Neural cell (in vitro differentiated cells): ENCODE measurements around the gene TUBD1. TPM values are rescaled to one million over a fixed set of nuclear protein-coding genes. Genes with fewer than 3 reads are reported as not detected.

Experiments used
- H2AFZ ChIP-seq: fragments of 200-600, 300-800 bp; sonication (generic), shearing (Covaris generic); 2 replicates; pipeline ENCODE4 v1.6.0; 2014; ENCODE audit warnings: low read depth, mild to moderate bottlenecking, antibody characterized with exemption, low read length, moderate library complexity
- H3F3A ChIP-seq: fragments of 200-600 bp; shearing (Covaris generic); 2 replicates; pipeline ENCODE4 v1.6.1; 2016; ENCODE audit warnings: mild to moderate bottlenecking, moderate library complexity, mixed read lengths, antibody characterized with exemption, low read length; ENCODE audit not compliant: insufficient read depth, poor library complexity, severe bottlenecking
- H3K27ac ChIP-seq: fragments of 200-600, 300-800 bp; sonication (generic), shearing (Covaris generic); 2 replicates; pipeline ENCODE4 v1.5.1; 2014; ENCODE audit warnings: mild to moderate bottlenecking, low read length, moderate library complexity
- H3K27me3 ChIP-seq: fragments of 300-800, 200-600 bp; sonication (generic), shearing (Covaris generic); 2 replicates; pipeline ENCODE4 v1.6.0; 2014; ENCODE audit warnings: mild to moderate bottlenecking, low read depth, low read length, moderate library complexity; ENCODE audit not compliant: insufficient read depth
- H3K36me3 ChIP-seq: fragments of 300-800, 200-600 bp; sonication (generic), shearing (Covaris generic); 2 replicates; pipeline ENCODE4 v1.5.1; 2014; ENCODE audit warnings: mild to moderate bottlenecking, antibody characterized with exemption, low read length, moderate library complexity; ENCODE audit not compliant: insufficient read depth
- H3K4me2 ChIP-seq: fragments of 300-800, 200-600 bp; sonication (generic), shearing (Covaris generic); 2 replicates; pipeline ENCODE4 v1.6.0; 2014; ENCODE audit warnings: mild to moderate bottlenecking, low read length
- H3K4me3 ChIP-seq: fragments of 300-800, 200-600 bp; sonication (generic), shearing (Covaris generic); 2 replicates; pipeline ENCODE4 v1.5.1; 2014; ENCODE audit warnings: mild to moderate bottlenecking, low read length, moderate library complexity
- H3K79me2 ChIP-seq: fragments of 200-600 bp; shearing (Covaris generic); replicated peaks from 2 replicates; pipeline ENCODE4 v1.6.0; 2014; ENCODE audit warnings: mild to moderate bottlenecking, low read length, moderate library complexity; ENCODE audit not compliant: insufficient read depth
- H3K9ac ChIP-seq: fragments of 300-800, 200-600 bp; sonication (generic), shearing (Covaris generic); 2 replicates; pipeline ENCODE4 v1.6.1; 2016; ENCODE audit warnings: mild to moderate bottlenecking, low read length, mixed read lengths
- H3K9me2 ChIP-seq: fragments of 200-600 bp; shearing (Covaris generic); 2 replicates; pipeline ENCODE4 v1.6.1; 2016; ENCODE audit warnings: mild to moderate bottlenecking, low read length, mixed read lengths; ENCODE audit not compliant: insufficient read depth
- H3K9me3 ChIP-seq: fragments of 200-600, 300-800 bp; sonication (generic), shearing (Covaris generic); 2 replicates; pipeline ENCODE4 v1.6.1; 2016; ENCODE audit warnings: mild to moderate bottlenecking, mixed run types, low read length, moderate library complexity, mixed read lengths
- H4K20me1 ChIP-seq: fragments of 200-600 bp; shearing (Covaris generic); 2 replicates; pipeline ENCODE4 v1.6.1; 2016; ENCODE audit warnings: mild to moderate bottlenecking, mixed run types; ENCODE audit not compliant: insufficient read depth
- CTCF ChIP-seq: fragments of 450-650 bp; IDR thresholded peaks from 2 replicates; pipeline ENCODE4 v1.5.1; 2014; ENCODE audit warnings: antibody characterized with exemption, mild to moderate bottlenecking, moderate library complexity; ENCODE audit not compliant: poor library complexity, severe bottlenecking
- EP300 ChIP-seq: fragments of 450-650 bp; conservative IDR thresholded peaks from 2 replicates; pipeline ENCODE4 v1.6.1; 2014; ENCODE audit warnings: antibody characterized with exemption, mild to moderate bottlenecking, moderate library complexity; ENCODE audit not compliant: poor library complexity, severe bottlenecking
- EZH2 ChIP-seq: fragments of 200-600, 300-800 bp; shearing (Covaris generic), sonication (generic); IDR thresholded peaks from 2 replicates; pipeline ENCODE4 v1.6.1; 2014; ENCODE audit warnings: antibody characterized with exemption, low read length, borderline replicate concordance, mild to moderate bottlenecking; ENCODE audit not compliant: insufficient read depth, poor library complexity, severe bottlenecking
- MXI1 ChIP-seq: fragments of 450-650 bp; conservative IDR thresholded peaks from 2 replicates; pipeline ENCODE4 v1.6.1; 2014; ENCODE audit warnings: antibody characterized with exemption, mild to moderate bottlenecking; ENCODE audit not compliant: poor library complexity, severe bottlenecking
- POLR2AphosphoS5 ChIP-seq: IDR thresholded peaks from 2 replicates; pipeline ENCODE4 v1.6.1; 2012
- RAD21 ChIP-seq: fragments of 450-650 bp; conservative IDR thresholded peaks from 2 replicates; pipeline ENCODE4 v1.6.1; 2014; ENCODE audit warnings: antibody characterized with exemption, mild to moderate bottlenecking, moderate library complexity
- REST ChIP-seq: IDR thresholded peaks from 2 replicates; pipeline ENCODE4 v1.6.1; 2012; ENCODE audit warnings: borderline replicate concordance
- SMC3 ChIP-seq: fragments of 450-650 bp; conservative IDR thresholded peaks from 2 replicates; pipeline ENCODE4 v1.6.1; 2014; ENCODE audit warnings: antibody characterized with exemption, mild to moderate bottlenecking, moderate library complexity; ENCODE audit not compliant: poor library complexity
- TAF1 ChIP-seq: IDR thresholded peaks from 2 replicates; pipeline ENCODE4 v1.6.1; 2012; ENCODE audit warnings: low read depth
- polyA plus RNA-seq: library from polyadenylated mRNA; depleted of rRNA; stranded (reverse); fragments of >200 nt; gene quantifications from 2 replicates; pipeline ENCODE4 v1.2.3, GENCODE V29; 2014

The TUBD1 gene
- polyA plus RNA-seq, 1 donor from 2014 or later, result 12.3 TPM

- no peaks in the 10 kb centered on the region for H3K36me3 ChIP-seq
- no peaks in the 10 kb centered on the region for H3F3A ChIP-seq
- no peaks in the 10 kb centered on the region for H3K79me2 ChIP-seq
- no peak overlapping the region for H3K4me3 ChIP-seq
- no peak overlapping the region for H3K27ac ChIP-seq
- no peaks in the 10 kb centered on the region for H3K9me2 ChIP-seq
- no peak overlapping the region for H3K9ac ChIP-seq
- no peak overlapping the region for H2AFZ ChIP-seq
- H3K9me3 ChIP-seq, result no peaks in the 10 kb centered on the region
- H3K27me3 ChIP-seq, result no peaks in the 10 kb centered on the region
- no peak for TF ChIP-seq CTCF
- TF ChIP-seq SMC3, result no peak
- TF ChIP-seq EP300, result no peak
- no peak for TF ChIP-seq TAF1
- no peak for TF ChIP-seq EZH2
- no peak for TF ChIP-seq REST
- TF ChIP-seq RAD21, result no peak
- no peak for TF ChIP-seq MXI1
- no peak for TF ChIP-seq POLR2AphosphoS5
- no peak overlapping the region for H3K4me2 ChIP-seq
- no peaks in the 10 kb centered on the region for H4K20me1 ChIP-seq
Observed at GRCh38 chr17:59863616-59864015, 29.1 kb downstream of the TUBD1 start.

GRCh38 chr17:59859444-59860025 lies 33.2 kb downstream of the TUBD1 start:
- Histone ChIP-seq H3K36me3 (no peaks in the 10 kb centered on the region), H2AFZ (no peak overlapping the region), H3K4me3 (no peak overlapping the region), H3K79me2 (no peaks in the 10 kb centered on the region), H3K9me3 (no peaks in the 10 kb centered on the region), H4K20me1 (no peaks in the 10 kb centered on the region), H3K27ac (no peak overlapping the region), H3K9me2 (no peaks in the 10 kb centered on the region), H3F3A (no peaks in the 10 kb centered on the region), H3K4me2 (no peak overlapping the region), H3K27me3 (no peaks in the 10 kb centered on the region), H3K9ac (no peak overlapping the region)
- TF ChIP-seq TAF1, result no peak
- peak; percentile 61 for TF ChIP-seq CTCF
- peak; percentile 66 for TF ChIP-seq RAD21
- no peak for TF ChIP-seq EZH2
- peak; percentile 54 for TF ChIP-seq SMC3
